AG10803 (cell line): Measurements from ENCODE around the gene CIB4.

ENCODE experiments used
- DNase-seq: peaks from one replicate; pipeline ENCODE4 v3.0.0; 2010; ENCODE audit warnings: low read depth
- H3K4me3 ChIP-seq: 2 replicates; pipeline ENCODE4 v1.5.1; 2011; ENCODE audit warnings: mild to moderate bottlenecking, low read length, control low read depth
- CTCF ChIP-seq: conservative IDR thresholded peaks from 2 replicates; pipeline ENCODE4 v1.5.1; 2011; ENCODE audit warnings: mild to moderate bottlenecking, low read length, control low read depth, inconsistent platforms

CIB4 gene

GRCh38 chr2:26634636-26635230, 6.4 kb downstream of the CIB4 start:
- no peak for DNase-seq
- no peak for TF ChIP-seq CTCF
- H3K4me3 ChIP-seq, result no peak overlapping the region

- no peak for DNase-seq
- no peak for TF ChIP-seq CTCF
- no peak overlapping the region for H3K4me3 ChIP-seq
These were observed 7.1 kb downstream of the CIB4 start for GRCh38 chr2:26633993-26634595.

GRCh38 chr2:26633351-26633945, 7.7 kb downstream of the CIB4 start:
- no peak for DNase-seq
- TF ChIP-seq CTCF, result no peak
- H3K4me3 ChIP-seq, result no peak overlapping the region

DNA sequence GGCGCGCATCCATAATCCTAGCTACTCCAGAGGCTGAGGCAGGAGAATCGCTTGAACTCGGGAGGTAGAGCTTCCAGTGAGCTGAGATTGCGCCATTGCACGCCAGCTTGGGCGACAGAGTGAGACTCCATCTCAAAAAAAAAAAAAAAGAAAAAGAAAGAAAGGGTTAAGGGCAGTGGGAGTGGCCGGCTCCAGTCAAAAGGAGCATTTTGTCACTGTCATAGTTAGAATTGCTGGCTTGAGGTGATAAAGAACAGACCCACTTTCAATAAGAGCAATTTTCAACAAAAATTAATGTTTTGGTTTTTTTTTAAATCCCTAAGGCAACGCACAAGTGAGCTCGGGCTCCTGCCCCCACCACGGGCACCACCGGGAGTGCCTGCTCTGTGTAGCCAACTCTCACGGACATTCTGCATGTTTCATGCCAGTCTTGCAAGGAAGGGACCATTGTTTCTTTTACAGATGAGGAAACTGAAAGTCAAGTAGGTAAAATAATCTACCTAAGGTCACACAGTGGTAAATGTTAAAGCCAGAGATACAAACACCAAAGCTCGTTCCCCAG, 8.5 kb downstream of the CIB4 start:
- H3K4me3 ChIP-seq, result no peak overlapping the region
- no peak for DNase-seq
- no peak for TF ChIP-seq CTCF

- no peak for TF ChIP-seq CTCF
- DNase-seq, result no peak
- no peak overlapping the region for H3K4me3 ChIP-seq
These were observed 9.6 kb downstream of the CIB4 start for GRCh38 chr2:26631401-26632170.

DNA sequence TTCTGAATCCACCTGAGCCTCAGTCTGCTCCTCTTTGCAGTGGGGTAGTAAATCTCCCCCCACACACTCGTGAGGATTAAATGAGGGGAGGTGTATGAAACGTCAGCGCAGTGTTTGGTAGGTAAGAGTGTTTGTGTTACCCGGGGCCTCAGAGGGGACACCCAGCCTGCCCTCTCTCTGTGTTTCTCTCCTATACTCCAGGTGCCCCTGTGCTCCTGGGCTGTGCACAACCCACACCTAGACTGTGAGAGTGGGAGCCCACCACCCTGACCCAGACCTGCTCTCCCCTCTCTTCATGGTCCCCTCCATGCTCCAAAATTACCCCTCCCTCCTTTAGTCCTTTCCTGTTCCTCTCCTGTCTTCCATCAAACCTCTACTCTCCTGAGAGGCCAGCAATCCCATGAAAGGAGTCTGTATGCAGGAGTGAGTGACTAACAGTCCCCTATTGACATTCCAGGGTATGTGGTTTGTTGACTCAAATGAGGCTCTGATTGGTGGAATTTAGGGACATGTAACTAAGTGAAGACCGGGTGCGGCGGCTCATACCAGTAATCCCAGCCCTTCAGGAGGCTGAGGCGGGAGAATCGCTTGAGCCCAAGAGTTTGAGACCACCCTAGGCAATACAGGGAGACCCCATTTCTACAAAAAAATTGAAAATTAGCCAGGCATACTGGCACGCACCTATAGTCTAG, 10.4 kb downstream of the CIB4 start:
- TF ChIP-seq CTCF, result no peak
- H3K4me3 ChIP-seq, result no peak overlapping the region
- DNase-seq, result peak; percentile 46
